Subcutaneous abdominal adipose tissue (tissue), 5 donors: ENCODE results near the gene FAM107B.
"Not testable (repeated sequence)": the region's sequence is repeated elsewhere in the genome, so short reads cannot be mapped to it uniquely, and the experiment has no call there.

Experiments
- H3K27ac ChIP-seq: one replicate; pipeline ENCODE4 v1.7.0; 2013; ENCODE audit warnings: low read depth, mild to moderate bottlenecking, inconsistent platforms, low read length, moderate library complexity
- H3K27me3 ChIP-seq, 5 donors: one replicate each; pipeline ENCODE4 v1.7.0; 2013; ENCODE audit warnings: low read length in 5 of 5, inconsistent platforms in 1 of 5; ENCODE audit not compliant: control insufficient read depth in 5 of 5, insufficient read depth in 4 of 5
- H3K36me3 ChIP-seq, 5 donors: one replicate each; pipeline ENCODE4 v1.7.0; 2013; ENCODE audit warnings: low read length in 5 of 5; ENCODE audit not compliant: control insufficient read depth in 5 of 5, insufficient read depth in 5 of 5
- H3K4me1 ChIP-seq, 5 donors: one replicate each; pipeline ENCODE4 v1.7.0; 2013; ENCODE audit warnings: low read length in 5 of 5, mild to moderate bottlenecking in 3 of 5, moderate library complexity in 1 of 5; ENCODE audit not compliant: control insufficient read depth in 5 of 5, insufficient read depth in 5 of 5
- H3K4me3 ChIP-seq, 5 donors: one replicate each; pipeline ENCODE4 v1.7.0; 2013; ENCODE audit warnings: low read length in 5 of 5, low read depth in 1 of 5
- H3K9ac ChIP-seq, 5 donors: one replicate each; pipeline ENCODE4 v1.7.0; 2013; ENCODE audit warnings: low read length in 5 of 5, mild to moderate bottlenecking in 4 of 5, moderate library complexity in 3 of 5
- H3K9me3 ChIP-seq, 5 donors: one replicate each; pipeline ENCODE4 v1.7.0; 2013; ENCODE audit warnings: low read length in 5 of 5; ENCODE audit not compliant: control insufficient read depth in 5 of 5
- donor health status: healthy.
- donor health status: healthy.
- donor health status: healthy.
- donor health status: healthy.
- donor health status: healthy.

FAM107B gene

GRCh38 chr10:14712991-14713424 lies 61.7 kb downstream of the FAM107B start:
- Histone ChIP-seq H3K27ac (no peak overlapping the region), H3K9ac (no peak overlapping the region)

GRCh38 chr10:14709344-14709743 lies 65.4 kb downstream of the FAM107B start:
- not testable (repeated sequence) for H3K27me3 ChIP-seq, H3K9ac ChIP-seq, H3K27ac ChIP-seq, H3K4me3 ChIP-seq, H3K4me1 ChIP-seq, H3K36me3 ChIP-seq, H3K9me3 ChIP-seq

More at GRCh38 chr10:14712991-14713424, 61.7 kb downstream of the FAM107B start:
- H3K9me3 ChIP-seq, result peaks cover 0 to 5% (median 0%) of the 10 kb centered on the region in 5 donors
- no peaks in the 10 kb centered on the region for H3K4me1 ChIP-seq
- H3K36me3 ChIP-seq, result no peaks in the 10 kb centered on the region
- H3K4me3 ChIP-seq, result no peak overlapping the region
- no peaks in the 10 kb centered on the region for H3K27me3 ChIP-seq

GRCh38 chr10:14707481-14707880 lies 67.2 kb downstream of the FAM107B start:
- no peaks in the 10 kb centered on the region for H3K36me3 ChIP-seq
- H3K27me3 ChIP-seq, result no peaks in the 10 kb centered on the region
- H3K4me1 ChIP-seq, result peaks cover 0 to 17% (median 10%) of the 10 kb centered on the region in 5 donors
- no peak overlapping the region for H3K4me3 ChIP-seq
- H3K9ac ChIP-seq, result no peak overlapping the region
- H3K27ac ChIP-seq, result no peak overlapping the region
- H3K9me3 ChIP-seq, result no peaks in the 10 kb centered on the region

- Histone ChIP-seq H3K27me3 (no peaks in the 10 kb centered on the region), H3K4me3 (no peak overlapping the region), H3K9me3 (no peaks in the 10 kb centered on the region), H3K4me1 (peaks cover 0 to 18% (median 10%) of the 10 kb centered on the region in 5 donors), H3K27ac (no peak overlapping the region), H3K9ac (no peak overlapping the region), H3K36me3 (no peaks in the 10 kb centered on the region)
These were observed 69.0 kb downstream of the FAM107B start for GRCh38 chr10:14705548-14706230.

GRCh38 chr10:14703631-14704001 lies 71.1 kb downstream of the FAM107B start:
- peaks cover 0 to 5% (median 0%) of the 10 kb centered on the region in 5 donors for H3K9me3 ChIP-seq
- H3K36me3 ChIP-seq, result no peaks in the 10 kb centered on the region
- no peaks in the 10 kb centered on the region for H3K27me3 ChIP-seq
- H3K27ac ChIP-seq, result peak overlapping the region; percentile 87
- no peak overlapping the region for H3K4me3 ChIP-seq
- no peak overlapping the region for H3K9ac ChIP-seq
- H3K4me1 ChIP-seq, result peaks cover 0 to 18% (median 10%) of the 10 kb centered on the region in 5 donors

- Histone ChIP-seq H3K4me3 (no peak overlapping the region), H3K27ac (peak overlapping the region; percentile 7), H3K9me3 (peaks cover 0 to 5% (median 0%) of the 10 kb centered on the region in 5 donors), H3K4me1 (peaks cover 0 to 27% (median 18%) of the 10 kb centered on the region in 5 donors), H3K27me3 (no peaks in the 10 kb centered on the region), H3K9ac (no peak overlapping the region), H3K36me3 (no peaks in the 10 kb centered on the region)
These were observed 73.2 kb downstream of the FAM107B start for GRCh38 chr10:14701466-14701865.

GRCh38 chr10:14700546-14700945 lies 74.2 kb downstream of the FAM107B start:
- Histone ChIP-seq H3K36me3 (no peaks in the 10 kb centered on the region), H3K9ac (no peak overlapping the region), H3K4me3 (no peak overlapping the region), H3K4me1 (peaks cover 0 to 27% (median 18%) of the 10 kb centered on the region in 5 donors), H3K9me3 (peaks cover 0 to 5% (median 0%) of the 10 kb centered on the region in 5 donors), H3K27me3 (no peaks in the 10 kb centered on the region), H3K27ac (no peak overlapping the region)

- H3K9me3 ChIP-seq, result peaks cover 0 to 5% (median 0%) of the 10 kb centered on the region in 5 donors
- H3K9ac ChIP-seq, result no peak overlapping the region
- no peak overlapping the region for H3K4me3 ChIP-seq
- no peaks in the 10 kb centered on the region for H3K27me3 ChIP-seq
- no peak overlapping the region for H3K27ac ChIP-seq
- no peaks in the 10 kb centered on the region for H3K36me3 ChIP-seq
- peaks cover 0 to 27% (median 18%) of the 10 kb centered on the region in 5 donors for H3K4me1 ChIP-seq
These were observed 75.2 kb downstream of the FAM107B start for GRCh38 chr10:14699482-14699881.

GRCh38 chr10:14698829-14699170 lies 75.9 kb downstream of the FAM107B start:
- H3K9me3 ChIP-seq, result peaks cover 0 to 5% (median 0%) of the 10 kb centered on the region in 5 donors
- no peaks in the 10 kb centered on the region for H3K36me3 ChIP-seq
- no peaks in the 10 kb centered on the region for H3K27me3 ChIP-seq
- H3K4me1 ChIP-seq, result peaks cover 0 to 25% (median 18%) of the 10 kb centered on the region in 5 donors
- no peak overlapping the region for H3K9ac ChIP-seq
- no peak overlapping the region for H3K27ac ChIP-seq
- no peak overlapping the region for H3K4me3 ChIP-seq

GRCh38 chr10:14698111-14698828 lies 76.4 kb downstream of the FAM107B start:
- no peak overlapping the region for H3K4me3 ChIP-seq

More at GRCh38 chr10:14698111-14698828, 76.4 kb downstream of the FAM107B start:
- Histone ChIP-seq H3K9me3 (peaks cover 0 to 5% (median 0%) of the 10 kb centered on the region in 5 donors), H3K27ac (no peak overlapping the region), H3K36me3 (no peaks in the 10 kb centered on the region), H3K27me3 (no peaks in the 10 kb centered on the region), H3K9ac (no peak overlapping the region), H3K4me1 (peaks cover 0 to 20% (median 13%) of the 10 kb centered on the region in 5 donors)
